IMR-90 (cell line): ENCODE results near the gene SH3RF3. TPM values are rescaled to one million over a fixed set of nuclear protein-coding genes. Genes with fewer than 3 reads are reported as not detected.

Source experiments
- ATAC-seq: fragments of 200-7000 bp; cut with Tn5 transposase; 2 replicates; pipeline ENCODE4 v1.9.1; 2020; ENCODE audit warnings: low read depth, mild to moderate bottlenecking, moderate library complexity
- BruUV-seq: library from RNA; stranded (reverse); fragments of 400-500 nt; replicated peaks from 2 replicates; lab custom pipeline; 2021; lab: Mats Ljungman, UMichigan
- CTCF ChIA-PET: fragments of 300-600 bp; formaldehyde crosslinking; extraction: SDS; loops from one replicate; lab custom pipeline; 2021; ENCODE audit warnings: antibody characterized with exemption; lab: Yijun Ruan, JAX
- POLR2A ChIA-PET: fragments of 300-600 bp; sonication (Branson Sonifier 250); formaldehyde crosslinking; loops from one replicate; lab custom pipeline; 2022; ENCODE audit warnings: antibody characterized with exemption; ENCODE audit not compliant: unreplicated experiment; lab: Charles Lee
- DNase-seq: peaks from one replicate; pipeline ENCODE4 v3.0.0; 2013
- H2AFZ ChIP-seq: replicated peaks from 2 replicates; pipeline ENCODE3; 2013; ENCODE audit warnings: low read length, mild to moderate bottlenecking; ENCODE audit not compliant: poor library complexity
- H2AK5ac ChIP-seq: 2 replicates; pipeline ENCODE4 v1.6.1; 2013; ENCODE audit warnings: low read depth, low read length, inconsistent platforms
- H2AK9ac ChIP-seq: replicated peaks from 2 replicates; pipeline ENCODE3; 2013; ENCODE audit warnings: mild to moderate bottlenecking, low read depth, low read length, moderate library complexity; ENCODE audit not compliant: poor library complexity
- H2BK120ac ChIP-seq: 2 replicates; pipeline ENCODE4 v1.6.1; 2013; ENCODE audit warnings: low read depth, low read length, inconsistent platforms
- H2BK15ac ChIP-seq: 3 replicates; pipeline ENCODE4 v1.6.1; 2013; ENCODE audit warnings: low read depth, low read length, inconsistent platforms
- H2BK20ac ChIP-seq: 2 replicates; pipeline ENCODE4 v1.6.1; 2013; ENCODE audit warnings: low read depth, mild to moderate bottlenecking, inconsistent platforms, low read length, moderate library complexity
- H2BK5ac ChIP-seq: 2 replicates; pipeline ENCODE4 v1.6.1; 2013; ENCODE audit warnings: mild to moderate bottlenecking, low read depth, low read length, inconsistent platforms; ENCODE audit not compliant: poor library complexity, severe bottlenecking
- H3K14ac ChIP-seq: replicated peaks from 2 replicates; pipeline ENCODE4 v1.6.1; 2013; ENCODE audit warnings: low read depth, low read length, inconsistent platforms
- H3K18ac ChIP-seq: 2 replicates; pipeline ENCODE4 v1.6.1; 2013; ENCODE audit warnings: low read depth, low read length, control low read depth
- H3K23ac ChIP-seq: 2 replicates; pipeline ENCODE4 v1.6.1; 2013; ENCODE audit warnings: low read depth, low read length, inconsistent platforms
- H3K27ac ChIP-seq: 2 replicates; pipeline ENCODE4 v1.5.1; 2013; ENCODE audit warnings: mild to moderate bottlenecking, control low read depth, low read length; ENCODE audit not compliant: insufficient read depth
- H3K27me3 ChIP-seq: 2 replicates; pipeline ENCODE4 v1.6.1; 2013; ENCODE audit warnings: low read length; ENCODE audit not compliant: control insufficient read depth, insufficient read depth
- H3K36me3 ChIP-seq: 2 replicates; pipeline ENCODE4 v1.6.1; 2013; ENCODE audit warnings: low read length, mixed read lengths; ENCODE audit not compliant: control insufficient read depth, insufficient read depth
- H3K4ac ChIP-seq: 2 replicates; pipeline ENCODE4 v1.6.1; 2013; ENCODE audit warnings: low read depth, low read length, inconsistent platforms
- H3K4me1 ChIP-seq: 2 replicates; pipeline ENCODE4 v1.6.1; 2013; ENCODE audit warnings: low read length, mixed read lengths; ENCODE audit not compliant: control insufficient read depth, insufficient read depth
- H3K4me2 ChIP-seq: 2 replicates; pipeline ENCODE4 v1.6.1; 2013; ENCODE audit warnings: low read depth, mild to moderate bottlenecking, control low read depth, low read length, moderate library complexity
- H3K4me3 ChIP-seq: 2 replicates; pipeline ENCODE4 v1.5.1; 2013; ENCODE audit warnings: low read depth, mild to moderate bottlenecking, control low read depth, low read length, moderate library complexity; ENCODE audit not compliant: insufficient read depth
- H3K56ac ChIP-seq: 2 replicates; pipeline ENCODE4 v1.6.1; 2013; ENCODE audit warnings: low read length, inconsistent platforms; ENCODE audit not compliant: insufficient read depth; ENCODE audit errors: extremely low read depth
- H3K79me1 ChIP-seq, 2 experiments: 2 replicates each; pipeline ENCODE4 v1.6.1; 2013; ENCODE audit warnings: low read length in 2 of 2, inconsistent platforms in 1 of 2, low read depth in 1 of 2
- H3K9ac ChIP-seq: 2 replicates; pipeline ENCODE4 v1.6.1; 2013; ENCODE audit warnings: low read depth, low read length, control low read depth
- H3K9me1 ChIP-seq: 2 replicates; pipeline ENCODE4 v1.6.1; 2013; ENCODE audit warnings: low read length, inconsistent platforms; ENCODE audit not compliant: insufficient read depth
- H3K9me3 ChIP-seq: 2 replicates; pipeline ENCODE4 v1.6.1; 2013; ENCODE audit warnings: low read length; ENCODE audit not compliant: control insufficient read depth, insufficient read depth
- H4K20me1 ChIP-seq: 2 replicates; pipeline ENCODE4 v1.6.1; 2013; ENCODE audit warnings: low read length, inconsistent platforms; ENCODE audit not compliant: insufficient read depth
- H4K5ac ChIP-seq: 2 replicates; pipeline ENCODE4 v1.6.1; 2013; ENCODE audit warnings: mild to moderate bottlenecking, low read depth, low read length, control low read depth
- H4K8ac ChIP-seq, 2 experiments: 2 replicates each; pipeline ENCODE4 v1.6.1; 2013; ENCODE audit warnings: low read depth in 2 of 2, low read length in 2 of 2, control low read depth in 1 of 2, inconsistent platforms in 1 of 2
- H4K91ac ChIP-seq: 2 replicates; pipeline ENCODE4 v1.6.1; 2013; ENCODE audit warnings: low read depth, low read length, inconsistent platforms; ENCODE audit not compliant: insufficient read depth
- BHLHE40 ChIP-seq: fragments of 150-350 bp; IDR thresholded peaks from 2 replicates; pipeline ENCODE4 v1.6.1; 2016; ENCODE audit warnings: mild to moderate bottlenecking, low read depth, low read length
- CEBPB ChIP-seq: IDR thresholded peaks from 2 replicates; pipeline ENCODE4 v1.6.1; 2012; ENCODE audit warnings: low read depth, low read length, improper control_type of control experiment
- CHD1 ChIP-seq: IDR thresholded peaks from 2 replicates; pipeline ENCODE4 v1.6.1; 2012; ENCODE audit warnings: low read depth, low read length, improper control_type of control experiment
- FOS ChIP-seq: fragments of 150-350 bp; IDR thresholded peaks from 2 replicates; pipeline ENCODE4 v1.6.1; 2016; ENCODE audit warnings: low read depth, low read length
- MAFK ChIP-seq: IDR thresholded peaks from 2 replicates; pipeline ENCODE4 v1.6.1; 2012; ENCODE audit warnings: low read depth, low read length, improper control_type of control experiment
- MAZ ChIP-seq: IDR thresholded peaks from 2 replicates; pipeline ENCODE4 v1.6.1; 2012; ENCODE audit warnings: low read depth, mild to moderate bottlenecking, low read length, improper control_type of control experiment, moderate library complexity, borderline replicate concordance
- MXI1 ChIP-seq: IDR thresholded peaks from 2 replicates; pipeline ENCODE4 v1.6.1; 2012; ENCODE audit warnings: low read depth, mild to moderate bottlenecking, low read length, moderate library complexity, borderline replicate concordance
- NFE2L2 ChIP-seq: fragments of 150-350 bp; IDR thresholded peaks from 2 replicates; pipeline ENCODE4 v1.6.1; 2016; ENCODE audit warnings: low read depth, mild to moderate bottlenecking, low read length
- POLR2A ChIP-seq: IDR thresholded peaks from 2 replicates; pipeline ENCODE4 v1.6.1; 2012; ENCODE audit warnings: mild to moderate bottlenecking, low read depth, low read length
- RAD21 ChIP-seq: IDR thresholded peaks from 2 replicates; pipeline ENCODE4 v1.6.1; 2012; ENCODE audit warnings: low read length, improper control_type of control experiment
- RCOR1 ChIP-seq: IDR thresholded peaks from 2 replicates; pipeline ENCODE4 v1.6.1; 2012; ENCODE audit warnings: mild to moderate bottlenecking, low read length, improper control_type of control experiment; ENCODE audit not compliant: insufficient replicate concordance
- RFX5 ChIP-seq: IDR thresholded peaks from 2 replicates; pipeline ENCODE4 v1.8.0; 2012; ENCODE audit warnings: low read depth, mild to moderate bottlenecking, low read length, moderate library complexity
- SMC3 ChIP-seq: fragments of 150-350 bp; IDR thresholded peaks from 2 replicates; pipeline ENCODE4 v1.6.1; 2016; ENCODE audit warnings: low read depth, mild to moderate bottlenecking, antibody characterized with exemption, low read length, moderate library complexity
- USF2 ChIP-seq: fragments of 150-350 bp; IDR thresholded peaks from 2 replicates; pipeline ENCODE4 v1.6.1; 2017; ENCODE audit warnings: mild to moderate bottlenecking, antibody characterized with exemption, low read length, low read depth
- WGBS, 2 experiments: methylation state at CpG; one replicate each; pipeline versions ENCODE4 v1.1.5 to v1.1.7; 2013; ENCODE audit warnings: missing lambda C conversion rate in 2 of 2; ENCODE audit not compliant: insufficient read length in 1 of 2; ENCODE audit errors: extremely low coverage in 2 of 2; 5-methylcytosine and 5-hydroxymethylcytosine counted together
- dilution Hi-C: fragments of 300-500 bp; cut with HindIII; formaldehyde crosslinking; loops from one replicate; pipeline ENCODE4 v1.14.3; 2018; ENCODE audit warnings: low sequenced_read_pairs; ENCODE audit not compliant: unreplicated experiment
- in situ Hi-C: fragments of 300-500 bp; cut with MboI; formaldehyde crosslinking; loops from 3 replicates; pipeline ENCODE4 v1.14.3; 2019; ENCODE audit warnings: low sequenced_read_pairs, inconsistent platforms, mixed read lengths
- intact Hi-C: fragments of 100-400 bp; cut with micrococcal nuclease; formaldehyde crosslinking; loops from 2 replicates; pipeline ENCODE4 v1.10.0; 2022
- polyA plus RNA-seq, 3 experiments: library from polyadenylated mRNA; depleted of rRNA; stranded (reverse); fragments of >200 nt; gene quantifications; 2 replicates each; pipeline ENCODE4 v1.2.3, GENCODE V29; 2012; ENCODE audit warnings: low replicate concordance in 1 of 3
- total RNA-seq: library from RNA; depleted of rRNA; stranded (reverse); fragments of >200 nt; gene quantifications from 2 replicates; pipeline ENCODE4 v1.2.3, GENCODE V29; 2012
- TF ChIP-seq, protein P1 (sequence below): conservative IDR thresholded peaks from 2 replicates; pipeline ENCODE4 v1.5.1; 2012; ENCODE audit warnings: mild to moderate bottlenecking, low read depth, low read length, improper control_type of control experiment
- TF ChIP-seq, protein P2 (sequence below): fragments of 150-350 bp; IDR thresholded peaks from 2 replicates; pipeline ENCODE4 v1.6.1; 2016; ENCODE audit warnings: low read depth, mild to moderate bottlenecking, low read length, moderate library complexity, borderline replicate concordance

SH3RF3 gene
- total and polyA plus RNA-seq, 2 of the 4 experiments (the other 2 are of a cell fraction), result 3.4 to 5.3 TPM

DNA sequence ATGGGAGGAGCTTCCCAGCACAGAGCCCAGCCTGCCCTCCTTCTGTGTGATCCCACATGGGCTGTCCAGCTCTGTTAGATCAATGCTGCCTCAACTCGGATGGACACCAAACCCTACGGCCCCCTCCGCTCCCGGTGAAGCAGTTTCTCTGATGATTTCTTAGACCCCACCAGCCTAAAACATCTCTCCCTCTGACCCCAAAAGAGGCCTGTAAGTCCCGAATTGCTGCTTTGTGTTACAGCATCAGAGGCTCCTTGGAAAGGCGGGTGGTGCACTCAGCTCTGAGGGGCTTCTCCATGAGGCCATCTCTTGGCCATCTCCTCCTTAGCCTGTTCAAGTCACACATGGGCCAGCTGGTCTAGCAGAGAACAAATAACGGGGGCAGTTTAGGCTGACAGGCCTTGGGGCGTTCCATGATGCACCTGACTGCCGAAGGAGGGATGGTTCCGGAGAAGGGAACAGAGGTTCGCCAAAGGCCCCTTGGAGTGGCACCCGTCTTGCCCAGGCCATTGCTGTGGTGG lies 240.7 kb downstream of the SH3RF3 start:
- WGBS, 2 experiments, result 100% methylated on average over 6 of the region's 12 CpGs; no CpG with 5 or more reads in 1 of the 2 experiments
- Histone ChIP-seq H3K9ac (no peak overlapping the region), H2BK120ac (no peak overlapping the region), H4K8ac (no peak overlapping the region), H3K4ac (no peak overlapping the region), H3K4me1 (peaks cover 6% of the 10 kb centered on the region; the same call in 1 of the 2 replicates), H2AFZ (no peak overlapping the region), H3K4me3 (no peak overlapping the region), H3K4me2 (no peak overlapping the region), H3K23ac (no peak overlapping the region), H2BK20ac (no peak overlapping the region), H2BK15ac (no peak overlapping the region), H4K91ac (no peak overlapping the region), H3K14ac (no peak overlapping the region), H4K5ac (no peak overlapping the region), H3K79me1 (peaks cover 17 to 79% of the 10 kb centered on the region in 2 experiments), H3K9me3 (no peaks in the 10 kb centered on the region), H2AK9ac (no peak overlapping the region), H3K56ac (no peak overlapping the region), H2AK5ac (no peak overlapping the region; the same call in 1 of the 2 replicates), H3K18ac (no peak overlapping the region), H3K27me3 (no peaks in the 10 kb centered on the region), H2BK5ac (no peak overlapping the region), H3K27ac (no peak overlapping the region), H3K9me1 (peaks cover 9% of the 10 kb centered on the region; the same call in 1 of the 2 replicates), H3K36me3 (peaks cover 21% of the 10 kb centered on the region), H4K20me1 (peaks cover 24% of the 10 kb centered on the region)
- ATAC-seq (no peak), DNase-seq (no peak)
- dilution Hi-C loops (no loop called here), in situ Hi-C loops (no loop called here), intact Hi-C loops (no loop called here)
- BruUV-seq, result no TSS peak
- POLR2A ChIA-PET, result no interaction called here
- CTCF ChIA-PET, result interaction anchor here (0.6 kb wide), 1 partner anchor 42 kb away, joined by 4 read pairs; no protein-coding TSS in a partner anchor
- TF ChIP-seq CEBPB, result no peak
- no peak for TF ChIP-seq MXI1
- TF ChIP-seq, protein P1, sequence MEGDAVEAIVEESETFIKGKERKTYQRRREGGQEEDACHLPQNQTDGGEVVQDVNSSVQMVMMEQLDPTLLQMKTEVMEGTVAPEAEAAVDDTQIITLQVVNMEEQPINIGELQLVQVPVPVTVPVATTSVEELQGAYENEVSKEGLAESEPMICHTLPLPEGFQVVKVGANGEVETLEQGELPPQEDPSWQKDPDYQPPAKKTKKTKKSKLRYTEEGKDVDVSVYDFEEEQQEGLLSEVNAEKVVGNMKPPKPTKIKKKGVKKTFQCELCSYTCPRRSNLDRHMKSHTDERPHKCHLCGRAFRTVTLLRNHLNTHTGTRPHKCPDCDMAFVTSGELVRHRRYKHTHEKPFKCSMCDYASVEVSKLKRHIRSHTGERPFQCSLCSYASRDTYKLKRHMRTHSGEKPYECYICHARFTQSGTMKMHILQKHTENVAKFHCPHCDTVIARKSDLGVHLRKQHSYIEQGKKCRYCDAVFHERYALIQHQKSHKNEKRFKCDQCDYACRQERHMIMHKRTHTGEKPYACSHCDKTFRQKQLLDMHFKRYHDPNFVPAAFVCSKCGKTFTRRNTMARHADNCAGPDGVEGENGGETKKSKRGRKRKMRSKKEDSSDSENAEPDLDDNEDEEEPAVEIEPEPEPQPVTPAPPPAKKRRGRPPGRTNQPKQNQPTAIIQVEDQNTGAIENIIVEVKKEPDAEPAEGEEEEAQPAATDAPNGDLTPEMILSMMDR, result no peak
- no peak for TF ChIP-seq RFX5
- TF ChIP-seq SMC3, result no peak
- TF ChIP-seq USF2, result no peak
- TF ChIP-seq FOS, result no peak
- TF ChIP-seq, protein P2, sequence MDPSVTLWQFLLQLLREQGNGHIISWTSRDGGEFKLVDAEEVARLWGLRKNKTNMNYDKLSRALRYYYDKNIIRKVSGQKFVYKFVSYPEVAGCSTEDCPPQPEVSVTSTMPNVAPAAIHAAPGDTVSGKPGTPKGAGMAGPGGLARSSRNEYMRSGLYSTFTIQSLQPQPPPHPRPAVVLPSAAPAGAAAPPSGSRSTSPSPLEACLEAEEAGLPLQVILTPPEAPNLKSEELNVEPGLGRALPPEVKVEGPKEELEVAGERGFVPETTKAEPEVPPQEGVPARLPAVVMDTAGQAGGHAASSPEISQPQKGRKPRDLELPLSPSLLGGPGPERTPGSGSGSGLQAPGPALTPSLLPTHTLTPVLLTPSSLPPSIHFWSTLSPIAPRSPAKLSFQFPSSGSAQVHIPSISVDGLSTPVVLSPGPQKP, result no peak
- no peak for TF ChIP-seq CHD1
- no peak for TF ChIP-seq MAFK
- TF ChIP-seq POLR2A, result no peak
- TF ChIP-seq MAZ, result no peak
- no peak for TF ChIP-seq RAD21
- TF ChIP-seq BHLHE40, result no peak
- TF ChIP-seq RCOR1, result no peak
- no peak for TF ChIP-seq NFE2L2
